ENCODE data around the gene CTBP1.

Gene CTBP1

GRCh38 chr4:1208266-1208961 lies 40.5 kb downstream of the CTBP1 start:
- no peak overlapping the region for H3K27ac ChIP-seq (ENCODE audit: low read length)
- no peaks in the 10 kb centered on the region for H3K4me1 ChIP-seq (ENCODE audit: control insufficient read depth, insufficient read depth, low read length)
- H3K36me3 ChIP-seq (ENCODE audit: control insufficient read depth, insufficient read depth, low read length): peaks cover 29% of the 10 kb centered on the region
- no CpG with 5 or more reads among the region's 37 CpGs for WGBS (ENCODE audit: insufficient coverage, insufficient read length)
- H3K4me3 ChIP-seq (ENCODE audit: low read length): no peak overlapping the region
- H3K9me3 ChIP-seq (ENCODE audit: control insufficient read depth, insufficient read depth, low read length): no peaks in the 10 kb centered on the region
- no peaks in the 10 kb centered on the region for H3K27me3 ChIP-seq (ENCODE audit: control insufficient read depth, insufficient read depth, low read length)
- no peak for DNase-seq (ENCODE audit: low read depth, low spot score)

DNA sequence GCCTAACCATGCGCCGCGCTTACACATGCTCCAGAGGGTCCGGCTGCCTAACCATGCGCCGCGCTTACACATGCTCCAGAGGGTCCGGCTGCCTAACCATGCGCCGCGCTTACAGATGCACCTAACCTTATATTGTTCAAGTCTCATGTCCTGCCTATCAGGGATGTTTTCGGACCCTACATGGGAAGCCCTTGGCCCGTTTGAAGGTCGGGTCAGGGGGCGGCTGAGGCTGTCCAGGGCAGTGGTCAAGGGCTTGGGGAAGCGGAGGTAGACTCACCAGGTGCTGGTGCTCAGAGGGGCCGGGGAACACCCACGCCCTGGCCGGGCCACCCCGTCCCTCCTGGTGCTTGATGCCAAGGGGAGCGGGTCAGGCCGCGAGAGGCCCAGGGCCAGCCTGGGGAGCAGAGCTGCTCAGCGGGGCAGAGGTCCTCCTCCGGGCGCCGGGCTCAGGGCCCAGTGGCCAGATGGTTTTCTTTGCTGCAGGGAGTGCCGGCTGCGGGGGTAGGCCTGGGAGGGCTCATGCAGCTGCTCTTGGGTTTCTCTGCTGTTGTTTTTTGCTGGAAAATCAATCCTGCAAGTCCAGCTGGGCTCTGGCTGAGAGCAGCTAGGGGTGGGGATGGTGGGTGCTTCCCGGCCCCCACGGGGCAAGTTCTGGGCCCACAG lies 41.2 kb downstream of the CTBP1 start:
- Histone ChIP-seq H3K27me3 (ENCODE audit: control insufficient read depth, insufficient read depth, low read length) (no peaks in the 10 kb centered on the region), H3K9me3 (ENCODE audit: control insufficient read depth, insufficient read depth, low read length) (no peaks in the 10 kb centered on the region), H3K27ac (ENCODE audit: low read length) (no peak overlapping the region), H3K36me3 (ENCODE audit: control insufficient read depth, insufficient read depth, low read length) (peaks cover 22% of the 10 kb centered on the region), H3K4me3 (ENCODE audit: low read length) (no peak overlapping the region), H3K4me1 (ENCODE audit: control insufficient read depth, insufficient read depth, low read length) (no peaks in the 10 kb centered on the region)
- no CpG with 5 or more reads among the region's 31 CpGs for WGBS (ENCODE audit: insufficient coverage, insufficient read length)
- DNase-seq (ENCODE audit: low read depth, low spot score): no peak

DNA sequence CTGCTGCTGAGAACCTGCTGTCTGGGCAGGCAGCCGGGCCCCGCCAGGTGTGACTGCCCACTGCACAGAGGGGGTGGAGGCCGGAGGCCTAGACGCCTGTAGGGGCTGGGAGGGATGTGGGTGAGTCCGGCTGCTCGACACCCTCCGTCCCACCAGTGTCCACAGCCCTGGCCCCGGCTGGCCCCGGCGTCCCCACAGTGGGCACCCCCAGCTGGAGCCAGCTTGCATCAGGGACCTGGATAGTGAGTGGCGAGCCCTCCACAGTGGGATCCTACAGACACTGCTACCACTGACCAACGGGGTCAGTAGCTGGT lies 41.8 kb downstream of the CTBP1 start:
- Histone ChIP-seq H3K27me3 (ENCODE audit: control insufficient read depth, insufficient read depth, low read length) (no peaks in the 10 kb centered on the region), H3K36me3 (ENCODE audit: control insufficient read depth, insufficient read depth, low read length) (peaks cover 16% of the 10 kb centered on the region), H3K4me1 (ENCODE audit: control insufficient read depth, insufficient read depth, low read length) (no peaks in the 10 kb centered on the region; the same call in 1 of the 2 replicates), H3K9me3 (ENCODE audit: control insufficient read depth, insufficient read depth, low read length) (no peaks in the 10 kb centered on the region), H3K27ac (ENCODE audit: low read length) (no peak overlapping the region), H3K4me3 (ENCODE audit: low read length) (no peak overlapping the region)
- no peak for DNase-seq (ENCODE audit: low read depth, low spot score)
- WGBS (ENCODE audit: insufficient coverage, insufficient read length): no CpG with 5 or more reads among the region's 12 CpGs

DNA sequence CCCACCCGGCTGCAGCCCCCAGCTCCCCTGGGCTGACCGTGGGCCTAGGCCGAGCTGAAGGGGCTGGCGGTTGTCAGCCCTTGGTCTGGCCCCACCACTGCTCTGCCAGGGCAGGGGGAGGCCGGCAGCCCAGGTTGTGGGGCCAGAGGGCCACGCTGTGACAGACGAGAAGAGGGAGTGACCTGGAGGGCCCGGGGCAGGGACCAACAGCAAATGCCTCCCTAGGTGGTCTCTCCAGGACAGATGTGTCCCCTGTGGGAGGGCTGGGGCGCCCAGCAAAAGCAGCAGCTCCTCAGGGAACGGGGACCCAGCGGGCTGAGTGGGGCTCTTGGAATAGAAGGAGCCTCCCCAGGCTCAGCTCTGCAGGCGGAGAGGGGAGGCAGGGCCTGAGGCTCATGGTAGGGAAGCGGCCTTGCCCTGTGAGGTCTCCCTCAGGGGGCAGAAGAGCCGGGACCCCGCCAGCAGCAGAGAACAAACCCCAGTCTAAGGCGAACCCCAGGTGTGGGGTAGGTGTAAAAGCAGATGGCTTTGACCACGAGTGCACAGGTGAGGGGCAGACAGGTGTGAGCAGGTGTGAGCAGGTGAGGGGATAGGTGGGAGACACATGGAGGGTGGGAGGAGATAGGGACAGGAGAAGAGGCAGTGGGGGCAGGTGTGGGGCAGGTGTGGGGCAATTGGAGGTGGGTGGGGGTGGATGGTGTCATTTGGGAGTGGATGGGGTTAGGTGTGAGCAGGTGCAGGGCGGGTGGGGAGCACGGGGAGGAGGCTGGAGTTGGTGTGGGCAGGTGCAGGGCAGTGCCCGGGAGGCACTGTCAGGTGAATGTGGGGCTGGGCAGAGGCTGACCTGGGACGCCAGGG lies 42.4 kb downstream of the CTBP1 start:
- H3K27ac ChIP-seq (ENCODE audit: low read length): no peak overlapping the region
- peaks cover 12% of the 10 kb centered on the region for H3K36me3 ChIP-seq (ENCODE audit: control insufficient read depth, insufficient read depth, low read length)
- H3K4me1 ChIP-seq (ENCODE audit: control insufficient read depth, insufficient read depth, low read length): no peaks in the 10 kb centered on the region; the same call in 1 of the 2 replicates
- H3K9me3 ChIP-seq (ENCODE audit: control insufficient read depth, insufficient read depth, low read length): no peaks in the 10 kb centered on the region
- no CpG with 5 or more reads among the region's 21 CpGs for WGBS (ENCODE audit: insufficient coverage, insufficient read length)
- no peak for DNase-seq (ENCODE audit: low read depth, low spot score)
- H3K4me3 ChIP-seq (ENCODE audit: low read length): no peak overlapping the region
- H3K27me3 ChIP-seq (ENCODE audit: control insufficient read depth, insufficient read depth, low read length): no peaks in the 10 kb centered on the region

DNA sequence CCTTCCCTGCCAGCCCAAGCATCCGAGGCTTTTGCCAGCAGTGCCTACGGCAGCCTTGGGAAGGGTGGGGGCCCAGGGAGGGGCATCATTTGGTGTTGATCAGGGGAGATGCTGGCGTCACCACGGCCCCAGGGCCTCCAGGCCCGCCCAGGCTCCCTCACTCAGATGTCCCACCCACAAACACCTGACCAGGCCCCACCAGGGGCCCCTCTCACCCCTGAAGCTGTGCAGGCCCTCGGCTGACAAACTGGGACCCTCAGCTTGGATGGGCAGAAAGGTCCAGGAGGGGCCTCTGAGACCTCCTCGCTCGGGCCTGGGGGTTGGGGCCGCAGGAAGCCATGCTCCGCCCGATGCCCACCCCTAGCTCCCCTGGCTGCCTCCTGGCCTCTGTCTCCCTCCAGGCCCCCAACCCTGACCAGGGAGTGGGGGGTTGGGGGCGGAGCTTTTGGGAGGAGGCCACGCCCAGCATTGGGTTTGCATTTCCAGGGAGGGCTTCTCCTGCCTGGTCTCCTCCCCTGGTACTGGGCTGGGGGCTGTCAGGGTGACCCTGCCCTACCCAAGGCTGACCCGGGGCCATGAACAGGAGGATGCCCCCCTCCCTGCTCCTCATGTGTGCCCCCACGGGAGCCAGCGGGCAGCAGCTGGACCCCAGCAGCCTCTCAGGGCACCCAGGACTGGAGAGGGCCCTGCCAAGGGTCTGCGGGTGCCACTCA lies 43.2 kb downstream of the CTBP1 start:
- H3K27ac ChIP-seq (ENCODE audit: low read length): no peak overlapping the region
- H3K4me3 ChIP-seq (ENCODE audit: low read length): no peak overlapping the region
- H3K4me1 ChIP-seq (ENCODE audit: control insufficient read depth, insufficient read depth, low read length): no peaks in the 10 kb centered on the region; the same call in 1 of the 2 replicates
- H3K9me3 ChIP-seq (ENCODE audit: control insufficient read depth, insufficient read depth, low read length): no peaks in the 10 kb centered on the region
- no CpG with 5 or more reads among the region's 17 CpGs for WGBS (ENCODE audit: insufficient coverage, insufficient read length)
- DNase-seq (ENCODE audit: low read depth, low spot score): no peak
- H3K27me3 ChIP-seq (ENCODE audit: control insufficient read depth, insufficient read depth, low read length): no peaks in the 10 kb centered on the region
- peaks cover 8% of the 10 kb centered on the region for H3K36me3 ChIP-seq (ENCODE audit: control insufficient read depth, insufficient read depth, low read length)

GRCh38 chr4:1204828-1205585 lies 43.9 kb downstream of the CTBP1 start:
- Histone ChIP-seq H3K27me3 (ENCODE audit: control insufficient read depth, insufficient read depth, low read length) (no peaks in the 10 kb centered on the region), H3K9me3 (ENCODE audit: control insufficient read depth, insufficient read depth, low read length) (no peaks in the 10 kb centered on the region), H3K4me1 (ENCODE audit: control insufficient read depth, insufficient read depth, low read length) (no peaks in the 10 kb centered on the region; the same call in 1 of the 2 replicates), H3K27ac (ENCODE audit: low read length) (no peak overlapping the region), H3K36me3 (ENCODE audit: control insufficient read depth, insufficient read depth, low read length) (peaks cover 6% of the 10 kb centered on the region), H3K4me3 (ENCODE audit: low read length) (no peak overlapping the region)
- DNase-seq (ENCODE audit: low read depth, low spot score): no peak
- no CpG with 5 or more reads among the region's 25 CpGs for WGBS (ENCODE audit: insufficient coverage, insufficient read length)

DNA sequence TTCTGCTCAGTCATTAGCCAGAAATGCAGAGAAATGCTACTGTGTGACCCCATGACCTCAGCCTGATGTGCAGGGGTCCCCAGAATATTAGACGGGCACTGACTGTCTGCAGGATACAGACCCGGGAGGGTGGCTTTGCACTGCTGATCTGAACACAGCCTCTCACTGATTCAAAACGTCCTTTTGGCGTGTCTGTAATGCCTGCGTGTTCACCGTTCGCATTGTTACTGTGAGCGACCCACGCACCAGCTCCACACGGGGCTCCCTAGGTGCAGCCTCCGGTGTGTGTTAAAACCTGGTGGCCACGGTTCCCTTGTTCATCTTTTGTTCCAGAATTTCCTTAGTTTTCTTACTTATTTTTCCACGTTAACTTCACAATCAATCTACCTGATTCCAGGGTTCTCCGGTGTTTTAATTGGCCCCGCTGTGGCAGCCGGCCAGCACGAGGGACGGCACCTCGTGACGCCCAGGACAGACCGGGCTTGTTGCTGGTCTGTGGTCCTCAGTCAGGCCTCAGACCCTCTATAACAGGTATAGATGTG lies 44.6 kb downstream of the CTBP1 start:
- no peak for DNase-seq (ENCODE audit: low read depth, low spot score)
- H3K27ac ChIP-seq (ENCODE audit: low read length): no peak overlapping the region
- no peak overlapping the region for H3K4me3 ChIP-seq (ENCODE audit: low read length)
- no CpG with 5 or more reads among the region's 21 CpGs for WGBS (ENCODE audit: insufficient coverage, insufficient read length)
- H3K36me3 ChIP-seq (ENCODE audit: control insufficient read depth, insufficient read depth, low read length): peaks cover 6% of the 10 kb centered on the region
- no peaks in the 10 kb centered on the region for H3K9me3 ChIP-seq (ENCODE audit: control insufficient read depth, insufficient read depth, low read length)
- H3K27me3 ChIP-seq (ENCODE audit: control insufficient read depth, insufficient read depth, low read length): no peaks in the 10 kb centered on the region
- no peaks in the 10 kb centered on the region; the same call in 1 of the 2 replicates for H3K4me1 ChIP-seq (ENCODE audit: control insufficient read depth, insufficient read depth, low read length)

DNA sequence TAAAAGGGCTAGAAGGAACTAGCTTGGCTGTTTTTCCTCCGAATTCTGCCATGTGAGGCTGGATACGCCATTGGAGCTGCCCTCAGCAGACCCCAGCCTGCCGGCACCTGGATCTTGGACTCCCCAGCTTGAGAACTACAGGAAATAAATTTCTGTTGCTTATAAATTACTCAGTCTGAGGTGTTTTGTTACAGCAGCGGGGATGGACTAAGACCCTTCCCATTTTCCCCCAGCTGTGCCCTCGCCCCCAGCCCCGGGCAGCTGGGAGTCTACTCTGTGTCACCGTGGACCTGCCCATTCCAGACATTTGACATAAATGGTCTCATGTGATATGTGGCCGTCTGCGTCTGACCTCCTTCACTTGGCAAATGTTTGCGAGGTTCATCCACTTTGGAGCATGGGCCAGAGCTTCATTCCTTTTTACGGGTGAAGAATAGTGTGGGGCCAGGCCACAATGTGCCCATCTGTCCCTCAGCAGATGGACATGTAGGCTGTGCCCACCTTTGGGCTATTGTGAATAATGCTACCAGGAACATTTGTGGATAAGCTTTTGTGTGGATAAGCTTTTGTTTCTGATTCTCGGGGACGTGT lies 45.8 kb downstream of the CTBP1 start:
- H3K9me3 ChIP-seq (ENCODE audit: control insufficient read depth, insufficient read depth, low read length): no peaks in the 10 kb centered on the region
- H3K27me3 ChIP-seq (ENCODE audit: control insufficient read depth, insufficient read depth, low read length): no peaks in the 10 kb centered on the region
- no peaks in the 10 kb centered on the region; the same call in 1 of the 2 replicates for H3K4me1 ChIP-seq (ENCODE audit: control insufficient read depth, insufficient read depth, low read length)
- H3K27ac ChIP-seq (ENCODE audit: low read length): no peak overlapping the region
- no CpG with 5 or more reads among the region's 13 CpGs for WGBS (ENCODE audit: insufficient coverage, insufficient read length)
- H3K4me3 ChIP-seq (ENCODE audit: low read length): no peak overlapping the region
- no peak for DNase-seq (ENCODE audit: low read depth, low spot score)
- no peaks in the 10 kb centered on the region; the same call in 1 of the 2 replicates for H3K36me3 ChIP-seq (ENCODE audit: control insufficient read depth, insufficient read depth, low read length)

DNA sequence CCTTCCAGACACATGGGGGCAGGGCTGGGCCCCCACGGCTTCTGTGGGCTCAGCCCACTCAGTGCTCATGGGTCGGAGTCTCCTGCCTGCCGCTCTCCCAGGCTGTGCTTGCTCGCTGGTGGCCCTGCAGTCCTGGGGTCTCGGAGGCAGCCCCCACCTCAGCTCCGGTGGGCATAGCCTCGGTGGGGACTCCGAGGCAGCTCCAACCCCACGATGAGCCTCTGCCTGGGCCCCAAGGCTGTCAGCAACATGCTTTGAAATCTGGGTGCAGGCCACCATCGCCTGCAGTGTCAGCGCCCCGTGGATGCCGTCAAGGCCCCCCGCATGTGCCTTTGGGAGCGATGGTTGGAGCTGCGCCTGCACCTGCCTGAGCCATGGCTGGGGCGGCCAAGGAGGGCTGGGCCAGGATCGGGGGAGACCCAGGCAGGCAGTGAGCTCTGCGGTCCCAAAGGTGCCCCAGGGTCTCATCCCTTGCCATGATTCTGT lies 46.4 kb downstream of the CTBP1 start:
- no peak overlapping the region for H3K4me3 ChIP-seq (ENCODE audit: low read length)
- H3K27me3 ChIP-seq (ENCODE audit: control insufficient read depth, insufficient read depth, low read length): no peaks in the 10 kb centered on the region
- no CpG with 5 or more reads among the region's 19 CpGs for WGBS (ENCODE audit: insufficient coverage, insufficient read length)
- no peak for DNase-seq (ENCODE audit: low read depth, low spot score)
- H3K36me3 ChIP-seq (ENCODE audit: control insufficient read depth, insufficient read depth, low read length): no peaks in the 10 kb centered on the region; the same call in 1 of the 2 replicates
- H3K9me3 ChIP-seq (ENCODE audit: control insufficient read depth, insufficient read depth, low read length): no peaks in the 10 kb centered on the region
- no peak overlapping the region for H3K27ac ChIP-seq (ENCODE audit: low read length)
- H3K4me1 ChIP-seq (ENCODE audit: control insufficient read depth, insufficient read depth, low read length): no peaks in the 10 kb centered on the region; the same call in 1 of the 2 replicates
